GM19351 (cell line): ENCODE results near the gene RPS6KC1.
"Not testable (repeated sequence)": the region's sequence is repeated elsewhere in the genome, so short reads cannot be mapped to it uniquely, and the experiment has no call there.

Source experiments
- ATAC-seq: cut with Tn5 transposase; IDR thresholded peaks from one replicate; pipeline ENCODE4 v1.9.1; 2021; ENCODE audit warnings: mild to moderate bottlenecking, moderate library complexity; ENCODE audit not compliant: unreplicated experiment

The RPS6KC1 gene

GRCh38 chr1:213200630-213201029 lies 149.6 kb downstream of the RPS6KC1 start:
- ATAC-seq = no peak

- ATAC-seq = no peak
Measured at GRCh38 chr1:213201380-213202155, 150.5 kb downstream of the RPS6KC1 start.

GRCh38 chr1:213211201-213211600 lies 160.2 kb downstream of the RPS6KC1 start:
- no peak for ATAC-seq

GRCh38 chr1:213219076-213219475 lies 168.0 kb downstream of the RPS6KC1 start:
- not testable (repeated sequence) for ATAC-seq

- no peak for ATAC-seq
Measured at GRCh38 chr1:213221209-213221608, 170.2 kb downstream of the RPS6KC1 start.

GRCh38 chr1:213227458-213227857 lies 176.4 kb downstream of the RPS6KC1 start:
- no peak for ATAC-seq

- ATAC-seq = no peak
Measured at GRCh38 chr1:213231795-213232231, 180.8 kb downstream of the RPS6KC1 start.

- ATAC-seq = no peak
Measured at GRCh38 chr1:213242883-213243282, 191.8 kb downstream of the RPS6KC1 start.

GRCh38 chr1:213244664-213245091 lies 193.6 kb downstream of the RPS6KC1 start:
- ATAC-seq = peak; percentile 75

GRCh38 chr1:213245260-213245910 lies 194.3 kb downstream of the RPS6KC1 start:
- ATAC-seq = no peak

GRCh38 chr1:213247038-213247437 lies 196.0 kb downstream of the RPS6KC1 start:
- ATAC-seq = no peak

GRCh38 chr1:213249395-213249794 lies 198.4 kb downstream of the RPS6KC1 start:
- no peak for ATAC-seq

GRCh38 chr1:213250041-213250440 lies 199.0 kb downstream of the RPS6KC1 start:
- ATAC-seq = no peak

- no peak for ATAC-seq
Measured at GRCh38 chr1:213250446-213250845, 199.4 kb downstream of the RPS6KC1 start.

- no peak for ATAC-seq
Measured at GRCh38 chr1:213251972-213252371, 200.9 kb downstream of the RPS6KC1 start.

GRCh38 chr1:213256438-213257087 lies 205.5 kb downstream of the RPS6KC1 start:
- ATAC-seq = peak; percentile 97

- ATAC-seq = no peak
Measured at GRCh38 chr1:213260311-213261075, 209.5 kb downstream of the RPS6KC1 start.

GRCh38 chr1:213264531-213264930 lies 213.5 kb downstream of the RPS6KC1 start:
- no peak for ATAC-seq

GRCh38 chr1:213266983-213267772 lies 216.1 kb downstream of the RPS6KC1 start:
- peak; percentile 85 for ATAC-seq

GRCh38 chr1:213268221-213268620 lies 217.2 kb downstream of the RPS6KC1 start:
- no peak for ATAC-seq
